HG03575 (cell line): ENCODE results near the gene SCARF2.
"Not testable (repeated sequence)": the region's sequence is repeated elsewhere in the genome, so short reads cannot be mapped to it uniquely, and the experiment has no call there.

Experiments
- ATAC-seq: cut with Tn5 transposase; IDR thresholded peaks from one replicate; pipeline ENCODE4 v1.9.1; 2021; ENCODE audit not compliant: unreplicated experiment, insufficient number of reproducible peaks, low FRiP score; ENCODE audit errors: extremely low read depth

The SCARF2 gene, protein sequence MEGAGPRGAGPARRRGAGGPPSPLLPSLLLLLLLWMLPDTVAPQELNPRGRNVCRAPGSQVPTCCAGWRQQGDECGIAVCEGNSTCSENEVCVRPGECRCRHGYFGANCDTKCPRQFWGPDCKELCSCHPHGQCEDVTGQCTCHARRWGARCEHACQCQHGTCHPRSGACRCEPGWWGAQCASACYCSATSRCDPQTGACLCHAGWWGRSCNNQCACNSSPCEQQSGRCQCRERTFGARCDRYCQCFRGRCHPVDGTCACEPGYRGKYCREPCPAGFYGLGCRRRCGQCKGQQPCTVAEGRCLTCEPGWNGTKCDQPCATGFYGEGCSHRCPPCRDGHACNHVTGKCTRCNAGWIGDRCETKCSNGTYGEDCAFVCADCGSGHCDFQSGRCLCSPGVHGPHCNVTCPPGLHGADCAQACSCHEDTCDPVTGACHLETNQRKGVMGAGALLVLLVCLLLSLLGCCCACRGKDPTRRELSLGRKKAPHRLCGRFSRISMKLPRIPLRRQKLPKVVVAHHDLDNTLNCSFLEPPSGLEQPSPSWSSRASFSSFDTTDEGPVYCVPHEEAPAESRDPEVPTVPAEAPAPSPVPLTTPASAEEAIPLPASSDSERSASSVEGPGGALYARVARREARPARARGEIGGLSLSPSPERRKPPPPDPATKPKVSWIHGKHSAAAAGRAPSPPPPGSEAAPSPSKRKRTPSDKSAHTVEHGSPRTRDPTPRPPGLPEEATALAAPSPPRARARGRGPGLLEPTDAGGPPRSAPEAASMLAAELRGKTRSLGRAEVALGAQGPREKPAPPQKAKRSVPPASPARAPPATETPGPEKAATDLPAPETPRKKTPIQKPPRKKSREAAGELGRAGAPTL

DNA sequence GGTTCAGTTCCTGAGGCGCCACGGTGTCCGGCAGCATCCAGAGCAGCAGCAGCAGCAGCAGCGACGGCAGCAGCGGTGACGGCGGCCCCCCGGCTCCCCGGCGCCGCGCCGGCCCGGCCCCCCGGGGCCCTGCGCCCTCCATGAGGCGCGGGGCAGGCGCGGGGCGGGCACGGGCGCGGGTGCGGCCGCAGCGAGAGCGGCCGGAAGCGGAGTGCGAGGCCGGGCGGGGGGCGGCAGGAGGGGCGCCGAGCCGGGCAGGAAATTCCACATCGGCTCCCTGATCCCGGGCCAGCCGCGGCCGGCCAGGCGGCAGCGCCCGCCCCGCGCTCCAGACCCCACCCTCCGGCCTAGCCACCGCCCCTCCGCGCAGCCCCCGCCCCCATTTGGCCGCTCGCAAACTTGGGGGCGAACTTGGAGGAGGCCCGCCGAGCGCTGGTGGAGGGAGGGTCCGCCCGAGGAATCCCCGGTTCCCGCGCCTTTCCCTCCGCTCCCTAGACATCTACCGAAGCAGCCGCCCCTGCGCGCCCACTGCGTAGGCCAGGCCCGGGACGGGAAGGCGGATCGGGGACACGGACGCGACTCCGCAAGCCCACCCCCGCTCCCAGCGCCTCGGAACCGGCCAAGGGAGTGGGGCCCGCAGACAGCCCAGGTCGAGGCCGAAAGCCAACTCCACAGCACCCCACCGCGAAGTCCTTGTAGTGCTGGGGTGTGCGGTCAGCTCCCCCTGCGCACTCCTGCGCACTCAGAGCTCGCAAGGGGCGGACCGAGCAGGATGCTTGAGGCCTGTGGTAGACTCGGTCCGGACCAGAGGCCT, at the start of gene SCARF2:
Gene SCARF2 (minus strand): TSS at position 213 of the 814 bp plus-strand sequence. CDS start 71 bp downstream, at position 142.
- ATAC-seq, result no peak

DNA sequence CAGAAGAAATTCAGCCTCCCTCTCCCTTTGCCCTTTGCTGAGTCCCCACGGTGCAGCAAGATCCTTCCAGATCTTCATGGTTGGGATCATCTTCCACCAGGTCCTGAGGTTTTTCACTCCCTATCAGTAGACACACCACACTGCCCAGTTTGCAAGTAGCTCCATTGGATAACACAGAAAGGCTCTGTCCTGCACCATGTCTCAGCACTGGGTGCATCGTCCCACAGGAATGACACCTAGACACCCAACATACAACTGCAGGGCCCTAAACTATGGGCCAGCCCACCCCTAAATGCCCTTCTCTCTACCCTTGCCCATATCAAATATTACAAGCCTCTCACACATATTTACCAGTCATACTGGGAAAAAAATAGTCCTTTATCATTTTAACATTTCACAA, 48.6 kb upstream of the SCARF2 start:
- no peak for ATAC-seq

DNA sequence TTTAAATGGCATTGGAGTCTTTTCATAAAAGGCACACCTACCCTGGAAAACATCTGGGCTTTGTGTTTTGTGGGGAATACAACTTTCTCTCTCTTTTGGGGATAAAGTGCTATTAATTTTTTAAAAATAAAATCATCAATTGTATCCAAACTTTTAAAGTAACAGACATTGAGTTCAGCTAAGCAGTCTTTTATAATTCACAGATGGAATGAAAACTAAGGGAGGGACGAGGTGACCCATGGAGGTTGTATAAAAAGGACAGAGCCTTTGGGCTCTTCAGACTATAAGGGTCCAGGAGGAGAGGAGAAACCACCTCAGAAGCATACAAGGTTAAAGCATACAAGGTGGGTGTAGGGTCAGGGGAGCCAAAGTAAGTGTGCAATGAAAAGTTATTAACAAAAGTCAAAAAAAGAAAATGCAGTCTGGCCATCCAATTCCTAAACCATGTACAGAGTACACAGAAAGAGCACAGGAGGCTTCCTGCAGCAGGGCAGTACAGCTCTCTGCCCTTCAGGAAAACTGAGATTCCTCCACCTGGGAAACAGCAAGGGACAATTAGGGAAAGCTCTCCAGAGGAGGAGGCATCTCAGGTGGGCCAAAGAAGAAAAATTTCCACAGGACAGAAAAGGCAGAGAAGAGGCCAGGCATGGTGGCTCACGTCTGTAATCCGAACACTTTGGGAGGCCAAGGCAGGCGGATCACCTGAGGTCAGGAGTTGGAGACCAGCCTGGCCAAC, 47.5 kb upstream of the SCARF2 start:
- ATAC-seq, result no peak

DNA sequence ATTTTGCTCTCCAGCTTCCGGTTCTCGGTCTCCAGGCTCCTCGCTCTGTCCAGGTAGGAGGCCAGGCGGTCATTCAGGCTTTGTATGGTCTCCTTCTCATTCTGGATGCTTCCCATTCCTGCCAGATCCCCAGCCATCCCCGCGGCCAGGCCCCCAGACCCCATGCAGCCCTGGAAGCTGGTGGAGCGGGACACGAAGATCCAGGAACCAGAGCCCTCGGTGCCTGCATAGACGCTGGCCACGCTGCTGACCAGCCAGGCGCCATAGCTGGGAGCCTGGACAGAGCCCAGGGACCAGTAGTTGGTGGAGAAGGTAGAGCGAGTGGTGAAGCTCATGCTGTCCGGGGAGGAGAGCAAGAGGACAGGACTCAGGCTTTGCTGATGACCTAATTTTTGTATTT, 46.1 kb upstream of the SCARF2 start:
- no peak for ATAC-seq

DNA sequence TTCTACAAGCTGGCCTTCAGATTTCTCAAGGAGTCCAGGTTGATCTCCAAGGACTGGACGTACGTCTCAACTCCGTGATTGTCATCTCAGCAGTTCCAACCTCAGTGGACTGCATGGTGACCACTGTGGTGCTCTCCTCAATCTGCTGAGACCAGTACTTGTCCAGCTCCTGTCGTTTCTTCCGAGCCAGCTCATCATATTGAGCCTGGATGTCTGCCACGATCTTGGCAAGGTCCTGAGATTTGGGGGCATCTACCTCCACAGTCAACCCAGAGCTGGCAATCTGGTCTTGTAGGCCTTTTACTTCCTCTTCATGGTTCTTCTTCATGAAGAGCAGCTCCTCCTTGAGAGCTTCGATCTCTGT, 45.5 kb upstream of the SCARF2 start:
- not testable (repeated sequence) for ATAC-seq

DNA sequence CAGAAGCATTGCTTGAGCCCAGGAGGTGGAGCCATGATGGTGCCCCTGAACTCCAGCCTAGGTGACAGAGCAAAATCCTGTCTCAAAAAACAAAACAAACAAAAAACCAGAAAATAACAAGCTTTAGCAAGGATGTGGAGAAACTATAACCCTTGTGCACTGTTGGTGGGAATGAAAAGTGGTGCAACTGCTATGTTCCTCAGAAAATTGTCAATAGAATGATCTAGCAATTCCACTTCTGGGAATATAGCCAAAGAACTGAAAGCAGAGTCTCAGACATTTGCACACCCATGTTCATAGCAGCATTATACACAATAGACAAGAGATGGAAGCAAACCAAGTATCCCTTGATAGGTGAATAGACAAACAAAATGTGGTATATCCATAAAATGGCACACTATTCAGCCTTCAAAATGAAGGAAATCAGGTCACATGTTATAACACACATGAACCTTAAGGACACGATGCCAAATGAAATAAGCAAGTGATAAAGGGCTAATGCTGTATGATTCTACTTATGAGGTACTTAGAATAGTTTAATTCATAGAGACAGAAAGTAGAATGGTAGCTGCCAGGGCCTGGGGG, 42.1 kb upstream of the SCARF2 start:
- ATAC-seq, result no peak

DNA sequence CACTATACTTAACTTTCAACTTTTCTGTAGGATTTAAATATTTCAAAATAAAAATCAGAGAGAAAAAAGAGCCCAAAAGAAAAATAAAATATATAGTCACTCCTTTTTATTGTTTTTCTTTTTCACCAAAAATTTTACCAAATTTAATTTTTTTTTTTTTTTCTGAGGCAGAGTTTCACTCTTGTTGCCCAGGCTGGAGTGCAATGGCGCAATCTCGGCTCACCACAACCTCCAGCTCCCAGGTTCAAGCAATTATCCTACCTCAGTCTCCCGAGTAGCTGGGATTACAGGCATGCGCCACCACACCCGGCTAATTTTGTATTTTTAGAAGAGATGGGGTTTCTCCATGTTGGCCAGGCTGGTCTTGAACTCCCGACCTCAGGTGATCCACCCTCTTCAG, 40.4 kb upstream of the SCARF2 start:
- ATAC-seq, result not testable (repeated sequence)

DNA sequence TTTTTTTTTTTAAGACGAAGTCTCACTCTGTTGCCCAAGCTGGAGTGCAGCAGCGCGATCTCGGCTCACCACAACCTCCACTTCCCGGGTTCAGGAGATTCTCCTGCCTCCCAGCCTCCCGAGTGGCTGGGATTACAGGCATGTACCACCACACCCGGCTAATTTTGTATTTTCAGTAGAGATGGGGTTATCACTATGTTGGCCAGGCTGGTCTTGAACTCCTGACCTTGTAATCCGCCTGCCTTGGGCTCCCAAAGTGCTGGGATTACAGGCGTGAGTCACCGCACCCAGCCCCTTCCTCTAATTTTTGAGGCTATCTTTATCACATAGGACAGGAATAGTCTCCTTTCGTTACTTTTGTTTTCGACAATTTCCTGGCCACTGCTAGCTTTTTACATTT, 37.9 kb upstream of the SCARF2 start:
- ATAC-seq, result not testable (repeated sequence)

DNA sequence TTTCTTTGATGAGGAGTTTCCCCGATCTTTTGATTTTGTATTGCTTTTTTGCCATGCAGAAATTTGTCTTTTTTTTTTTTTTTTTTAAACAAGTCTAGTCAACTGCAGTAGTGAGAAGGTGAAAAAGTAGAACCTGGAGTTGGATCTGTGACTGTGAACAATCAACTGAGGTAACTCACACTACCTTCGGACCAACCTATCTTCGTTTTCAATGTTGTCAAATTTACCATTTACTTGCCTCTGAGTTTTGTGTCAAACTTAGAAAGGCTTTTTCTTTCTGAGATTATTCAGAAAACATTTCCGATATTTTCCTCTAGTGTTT, 37.5 kb upstream of the SCARF2 start:
- no peak for ATAC-seq

DNA sequence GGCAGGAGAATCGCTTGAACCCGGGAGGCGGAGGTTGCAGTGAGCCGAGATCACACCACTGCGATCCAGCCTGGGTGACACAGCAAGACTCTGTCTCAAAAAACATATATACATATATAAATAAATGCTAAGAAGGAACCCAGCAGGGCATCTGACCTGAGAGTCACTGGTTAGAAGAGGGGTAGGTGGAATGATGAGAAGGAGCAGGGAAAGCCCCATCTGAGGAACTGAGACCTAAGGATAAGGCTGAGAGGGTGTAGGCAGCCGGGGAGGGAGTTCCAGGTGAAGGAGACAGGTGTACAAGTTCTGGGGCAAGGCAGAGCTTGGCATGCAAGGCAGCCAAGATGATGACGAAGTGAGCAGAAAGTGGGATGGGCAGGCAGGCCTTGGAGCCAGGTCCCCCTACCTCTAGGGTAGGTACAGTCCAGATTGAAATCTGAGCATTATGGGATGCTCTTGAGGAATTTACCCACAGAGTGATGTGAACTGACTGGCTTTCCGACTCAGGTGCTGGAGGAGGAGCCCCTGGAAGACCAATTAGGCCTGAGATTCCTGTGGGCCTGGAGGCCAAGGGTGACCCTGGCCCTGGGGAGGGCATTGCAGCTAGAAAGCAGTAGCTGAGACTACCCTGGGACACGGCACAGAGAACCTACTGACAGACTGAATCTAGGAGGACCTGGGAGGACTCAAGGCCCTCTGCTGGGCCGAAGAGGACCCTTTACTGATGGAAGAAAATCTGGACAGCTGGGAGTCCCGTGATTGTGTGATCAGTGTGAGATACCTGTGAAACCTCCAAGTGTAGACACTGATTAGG, 35.2 kb upstream of the SCARF2 start:
- ATAC-seq, result no peak

DNA sequence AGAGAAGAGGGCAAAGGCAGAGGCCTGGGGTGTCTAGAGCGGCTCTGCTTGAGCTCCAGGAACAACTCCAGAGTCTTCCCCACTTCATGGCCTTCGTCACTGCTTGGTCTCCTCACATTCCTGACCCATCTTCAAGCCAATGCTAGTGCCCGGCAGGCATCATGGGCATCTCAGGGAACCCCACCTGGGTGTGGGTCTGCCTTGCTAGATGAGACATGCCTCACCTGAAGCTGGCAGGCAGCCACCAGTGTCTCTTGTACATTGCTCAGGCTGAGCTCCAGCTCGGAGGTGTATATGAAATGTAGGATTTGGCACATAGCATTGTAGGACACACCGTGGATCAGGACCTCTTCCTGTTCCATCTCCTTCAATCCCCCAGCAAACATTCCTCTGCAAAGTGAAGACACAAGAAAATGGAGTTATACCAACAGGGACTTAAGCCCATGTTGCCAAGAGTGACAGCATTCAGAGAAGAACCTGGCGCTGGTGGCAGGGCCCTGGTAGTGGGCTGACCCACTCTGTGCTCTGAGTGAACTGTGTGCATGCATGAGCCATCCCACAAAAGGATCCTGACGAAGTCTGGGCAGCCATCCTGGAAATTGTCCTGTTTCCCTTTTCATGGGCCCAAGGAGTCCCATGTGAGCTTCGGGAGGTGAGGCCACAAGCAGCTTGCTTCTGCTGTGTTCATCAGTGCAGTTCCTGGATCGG, 33.7 kb upstream of the SCARF2 start:
- ATAC-seq, result no peak

DNA sequence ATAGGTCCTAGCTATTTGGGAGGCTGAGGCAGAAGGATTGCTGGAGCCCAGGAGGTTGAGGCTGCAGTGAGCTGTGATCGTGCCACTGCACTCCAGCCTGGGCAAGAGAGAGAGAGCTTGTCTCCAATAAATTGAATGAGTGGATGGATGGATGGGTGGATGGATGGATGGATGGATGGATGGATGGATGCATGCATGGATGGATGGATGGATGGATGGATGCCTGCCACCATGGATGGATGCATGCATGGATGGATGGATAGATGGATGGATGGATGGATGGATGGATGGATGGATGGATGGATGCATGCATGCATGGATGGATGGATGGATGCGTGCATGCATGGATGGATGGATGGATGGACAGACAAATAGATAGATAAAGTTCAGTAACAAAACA, 32.9 kb upstream of the SCARF2 start:
- ATAC-seq, result not testable (repeated sequence)

DNA sequence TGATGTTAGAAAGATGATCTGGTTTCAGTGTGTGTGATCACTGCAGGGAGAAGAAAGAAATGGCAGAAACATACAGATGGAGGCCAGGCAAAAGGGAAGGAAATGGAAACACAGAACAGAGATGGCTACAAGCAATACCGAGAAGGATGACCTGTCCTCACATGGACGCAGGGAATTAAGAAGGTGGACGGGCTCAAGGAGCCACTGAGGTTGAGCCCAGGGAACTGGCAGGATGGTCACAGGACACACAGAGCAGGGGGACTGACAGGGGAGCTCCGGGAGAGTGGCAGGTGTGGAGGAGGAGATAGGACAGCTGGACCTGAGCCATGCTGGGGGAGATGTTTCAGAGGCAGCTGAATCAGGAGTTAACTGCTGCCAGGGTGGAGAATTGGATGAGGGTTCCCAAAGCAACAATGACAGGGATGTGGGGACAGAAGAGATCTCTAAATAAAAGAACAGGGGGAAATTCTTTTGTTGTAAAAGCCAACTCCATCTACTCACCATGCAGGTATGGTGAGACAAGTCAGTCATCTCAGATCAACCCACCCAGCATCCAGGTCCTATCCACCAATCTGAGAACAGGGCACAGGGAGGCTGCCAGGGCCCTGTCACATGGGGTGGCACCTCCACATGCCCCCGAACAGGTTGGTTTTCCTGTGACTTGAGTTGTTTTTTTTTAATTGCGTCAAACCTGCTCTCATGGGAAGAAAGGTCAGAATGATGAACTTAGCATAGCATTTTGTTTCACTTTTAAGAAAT, 31.7 kb upstream of the SCARF2 start:
- no peak for ATAC-seq

DNA sequence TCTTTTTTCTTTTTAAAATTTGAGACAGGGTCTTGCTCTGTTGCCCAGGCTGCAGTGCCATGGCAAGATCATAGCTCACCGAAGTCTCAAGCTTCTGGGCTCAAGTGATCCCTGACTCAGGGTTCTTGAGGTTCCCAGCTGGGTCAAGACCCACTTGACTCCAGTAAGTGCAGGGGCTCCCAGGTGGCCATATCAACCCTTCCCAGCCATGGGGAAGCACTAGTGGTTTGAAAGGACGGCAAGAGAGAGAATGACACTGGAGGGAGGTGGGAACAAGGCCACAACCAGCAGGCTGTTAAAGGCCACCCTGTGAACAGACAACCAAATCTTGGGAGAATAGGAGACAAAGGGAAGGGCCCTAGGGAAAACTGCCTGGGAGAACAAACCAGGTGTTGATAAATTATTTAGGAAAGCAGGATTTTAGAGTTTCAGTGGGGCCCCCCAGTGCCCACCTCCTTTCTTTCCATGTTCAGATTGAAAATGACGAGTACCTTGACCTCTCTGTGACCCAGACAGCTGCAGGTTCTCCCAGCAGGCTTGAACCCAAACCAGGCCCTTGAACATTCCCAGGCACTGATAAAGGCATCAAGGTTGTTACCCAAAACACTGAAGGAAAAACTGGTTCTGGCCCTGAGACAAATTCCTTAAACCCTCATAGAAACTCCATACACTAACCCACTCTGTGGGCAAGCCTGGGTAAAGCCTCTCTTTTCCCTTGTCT, 29.2 kb upstream of the SCARF2 start:
- ATAC-seq, result no peak

DNA sequence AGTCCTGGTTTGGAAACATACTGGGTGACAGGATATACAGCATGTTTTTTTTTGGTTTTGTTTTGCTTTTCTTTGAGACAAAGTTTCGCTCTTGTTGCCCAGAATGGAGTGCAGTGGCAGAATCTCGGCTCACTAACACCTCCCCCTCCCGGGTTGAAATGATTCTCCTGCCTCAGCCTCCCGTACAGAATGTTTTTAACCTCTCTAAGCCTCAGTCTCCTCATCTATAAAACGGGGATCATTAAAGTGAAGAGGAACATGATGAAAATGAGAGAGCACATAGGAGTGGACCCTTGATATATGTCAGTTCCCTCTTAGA, 28.1 kb upstream of the SCARF2 start:
- ATAC-seq, result no peak
